Pulmonary artery endothelial cell (primary cell): ENCODE data around the gene FRAS1. TPM values are rescaled to one million over a fixed set of nuclear protein-coding genes. Genes with fewer than 3 reads are reported as not detected.

Source experiments
- DNase-seq: peaks from one replicate; pipeline ENCODE4 v3.0.0-alpha.2; 2011; ENCODE audit warnings: low read depth, low spot score
- total RNA-seq: library from RNA; depleted of rRNA; stranded (reverse); fragments of >200 nt; gene quantifications from 2 replicates; pipeline ENCODE4 v1.2.3, GENCODE V29; 2014

Gene FRAS1
- total RNA-seq, 1 donor from 2014 or later = 8.6 TPM

- DNase-seq = no peak
Measured at GRCh38 chr4:78357122-78357521, 300.0 kb downstream of the FRAS1 start.

GRCh38 chr4:78360466-78360865 lies 303.3 kb downstream of the FRAS1 start:
- DNase-seq = no peak

DNA sequence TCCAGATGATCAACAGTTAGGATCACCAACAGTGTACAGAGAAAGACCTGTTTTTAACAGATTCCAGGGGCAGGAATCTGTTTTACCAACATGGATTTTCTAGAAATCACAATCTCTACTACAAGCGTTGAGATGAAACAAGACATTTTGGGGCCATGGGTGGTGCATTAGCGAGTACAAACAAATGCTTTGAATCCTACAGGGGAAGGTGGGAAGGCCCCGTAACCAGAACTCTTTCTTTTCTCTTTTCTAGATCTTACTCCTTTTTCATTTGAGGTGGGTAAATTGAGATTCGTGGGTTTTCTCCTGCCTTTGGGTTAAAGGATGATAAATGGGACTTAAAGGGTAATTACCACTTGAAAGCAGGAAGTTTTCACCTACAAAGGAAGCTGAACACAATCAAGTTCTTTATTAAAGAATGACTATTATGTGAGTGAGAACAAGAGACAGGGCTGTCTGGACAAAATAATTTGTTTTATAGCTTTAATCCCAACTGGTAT lies 304.5 kb downstream of the FRAS1 start:
- no peak for DNase-seq

GRCh38 chr4:78362310-78362709 lies 305.2 kb downstream of the FRAS1 start:
- DNase-seq = no peak

- no peak for DNase-seq
Measured at GRCh38 chr4:78363031-78363570, 306.0 kb downstream of the FRAS1 start.

DNA sequence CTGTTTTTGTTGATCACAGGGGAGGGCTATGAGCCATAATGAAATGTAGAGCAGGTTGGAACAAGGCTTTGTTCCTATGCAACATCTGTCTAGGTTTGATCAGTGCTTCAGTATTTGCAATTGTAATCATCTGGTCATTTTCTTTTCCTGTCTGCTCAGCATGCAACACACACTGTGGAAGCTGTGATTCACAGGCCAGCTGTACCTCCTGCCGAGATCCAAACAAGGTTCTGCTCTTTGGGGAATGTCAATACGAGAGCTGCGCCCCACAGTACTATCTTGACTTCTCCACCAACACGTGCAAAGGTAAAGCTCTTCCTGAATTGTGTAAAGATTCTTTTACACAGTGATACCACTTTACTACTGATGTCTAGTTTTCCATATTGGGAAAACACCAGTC lies 312.6 kb downstream of the FRAS1 start:
- DNase-seq = no peak

- DNase-seq = no peak
Measured at GRCh38 chr4:78370631-78371372, 313.7 kb downstream of the FRAS1 start.

- no peak for DNase-seq
Measured at GRCh38 chr4:78372355-78372988, 315.3 kb downstream of the FRAS1 start.

GRCh38 chr4:78377555-78377954 lies 320.4 kb downstream of the FRAS1 start:
- DNase-seq = no peak

DNA sequence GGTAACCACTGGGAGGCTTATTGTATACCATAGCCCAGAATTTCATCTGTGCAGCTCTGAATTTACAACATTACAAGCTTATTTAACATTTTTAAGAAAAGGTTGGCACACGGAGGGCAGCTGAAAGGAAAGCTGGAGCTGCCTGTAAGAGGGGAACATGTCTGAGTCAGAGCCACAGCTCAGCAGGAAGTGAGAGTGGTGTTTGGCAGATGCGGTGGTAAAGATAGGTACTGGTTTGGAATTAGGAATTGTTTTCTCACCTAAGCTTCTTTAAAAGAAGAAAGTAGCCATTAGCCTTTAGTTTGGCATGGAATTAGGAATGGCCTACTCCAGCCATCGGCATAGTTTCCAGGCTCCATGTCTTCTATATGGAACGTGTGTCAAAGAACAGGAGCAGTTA lies 321.9 kb downstream of the FRAS1 start:
- DNase-seq = no peak

DNA sequence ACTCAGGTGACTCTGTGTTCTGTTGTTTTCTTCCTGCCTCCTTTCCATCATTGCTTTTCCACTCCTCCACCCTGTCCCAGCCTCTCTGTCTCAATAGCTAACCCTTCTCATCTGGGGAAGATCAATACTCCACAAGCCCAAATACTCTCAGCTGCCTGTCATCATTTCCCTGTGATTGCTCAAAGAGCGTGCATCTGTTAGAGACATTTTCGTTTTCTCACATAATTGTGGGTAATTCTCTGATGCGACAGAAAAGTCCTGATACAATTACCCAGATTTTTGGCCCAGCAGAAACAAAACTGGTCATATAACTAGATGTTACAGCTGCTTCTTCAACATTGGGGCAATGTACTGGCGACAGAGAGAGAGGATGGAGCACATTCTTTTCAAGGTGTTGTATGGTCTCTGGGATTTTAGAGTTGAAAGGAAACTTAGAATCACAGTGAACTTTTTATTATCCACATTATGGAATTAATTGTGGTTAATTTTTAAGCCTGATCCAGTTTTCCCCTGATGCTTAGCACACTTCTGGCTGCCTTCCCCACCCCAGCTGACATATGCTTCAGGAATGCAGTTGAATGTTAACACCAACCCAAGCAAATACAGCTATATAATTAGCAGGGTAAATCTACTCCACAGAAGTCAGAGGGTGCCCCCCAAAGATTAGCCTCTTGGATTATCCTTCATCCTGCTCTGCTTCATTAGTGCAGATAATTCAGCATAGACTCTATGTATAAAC lies 323.0 kb downstream of the FRAS1 start:
- no peak for DNase-seq

DNA sequence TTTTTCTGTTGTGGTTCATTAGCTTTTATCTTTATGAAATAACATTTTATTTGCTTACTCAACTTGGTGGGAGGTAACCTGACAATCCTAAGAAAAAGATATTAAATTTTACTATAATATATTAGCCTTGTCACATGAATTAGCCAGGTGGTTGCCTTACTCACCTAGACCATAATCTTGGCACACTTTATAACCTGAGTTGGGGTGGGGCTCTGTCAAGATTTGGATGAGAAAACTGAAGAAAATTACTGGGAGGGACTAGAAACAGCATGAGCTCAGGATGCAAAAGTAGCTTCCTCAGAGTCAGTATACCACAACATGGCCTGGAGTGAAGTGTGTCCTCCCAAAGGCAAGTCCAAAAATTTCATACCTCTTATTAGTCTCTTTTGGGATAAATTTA lies 329.6 kb downstream of the FRAS1 start:
- DNase-seq = no peak

DNA sequence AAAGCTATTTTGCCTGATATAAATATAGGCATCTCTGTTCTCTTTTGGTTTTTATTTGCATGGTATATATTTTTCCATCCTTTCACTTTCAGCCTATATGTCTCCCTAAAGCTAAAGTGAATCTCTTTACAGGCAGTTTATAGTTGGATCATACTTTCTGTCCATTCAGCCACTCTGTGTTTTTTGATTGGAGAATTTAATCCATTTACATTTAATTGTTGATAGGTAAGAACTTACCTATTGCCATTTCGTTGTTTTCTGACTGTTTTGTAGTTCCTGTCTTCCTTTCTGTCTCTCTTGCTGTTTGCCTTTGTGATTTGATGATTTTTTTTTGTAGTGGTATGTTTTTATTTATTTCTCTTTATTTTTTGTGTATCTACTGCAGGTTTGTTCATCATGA lies 338.5 kb downstream of the FRAS1 start:
- no peak for DNase-seq

- no peak for DNase-seq
Measured at GRCh38 chr4:78396613-78397291, 339.6 kb downstream of the FRAS1 start.

DNA sequence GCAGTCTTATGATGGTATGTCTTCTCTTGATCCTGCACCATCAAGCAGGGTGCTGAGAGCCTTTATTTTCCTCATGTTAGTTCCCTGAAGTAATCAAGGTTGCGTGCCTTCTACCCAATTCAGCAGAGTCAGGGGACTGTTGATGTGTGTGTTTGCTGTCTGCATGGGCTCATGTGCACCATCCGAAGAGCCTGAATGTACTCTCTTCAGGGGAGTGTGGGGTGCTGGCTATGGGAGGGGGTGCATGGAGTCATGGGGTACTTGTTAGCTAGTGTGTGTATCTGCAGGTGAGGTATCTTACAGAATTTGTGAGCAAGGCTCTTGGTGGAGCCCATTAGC lies 340.1 kb downstream of the FRAS1 start:
- no peak for DNase-seq

- DNase-seq = no peak
Measured at GRCh38 chr4:78409612-78410202, 352.6 kb downstream of the FRAS1 start.

DNA sequence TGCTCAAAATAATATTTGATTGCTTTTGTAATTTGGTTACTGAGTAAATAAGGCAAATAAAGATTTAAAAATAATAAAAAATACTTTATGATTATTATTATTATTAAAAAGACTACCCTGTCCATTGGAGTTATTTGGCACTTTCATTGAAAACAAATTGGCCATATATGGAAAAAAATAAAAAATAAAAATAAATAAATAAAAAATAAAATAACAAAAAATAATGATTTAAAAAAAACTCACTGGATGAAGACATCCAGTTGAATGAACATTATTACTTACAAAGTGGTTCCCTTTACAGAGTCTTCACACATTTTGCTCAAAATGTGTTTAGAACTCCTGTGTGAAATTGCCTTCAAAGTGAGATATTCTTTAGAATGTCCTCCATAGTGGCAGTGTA lies 353.1 kb downstream of the FRAS1 start:
- no peak for DNase-seq

DNA sequence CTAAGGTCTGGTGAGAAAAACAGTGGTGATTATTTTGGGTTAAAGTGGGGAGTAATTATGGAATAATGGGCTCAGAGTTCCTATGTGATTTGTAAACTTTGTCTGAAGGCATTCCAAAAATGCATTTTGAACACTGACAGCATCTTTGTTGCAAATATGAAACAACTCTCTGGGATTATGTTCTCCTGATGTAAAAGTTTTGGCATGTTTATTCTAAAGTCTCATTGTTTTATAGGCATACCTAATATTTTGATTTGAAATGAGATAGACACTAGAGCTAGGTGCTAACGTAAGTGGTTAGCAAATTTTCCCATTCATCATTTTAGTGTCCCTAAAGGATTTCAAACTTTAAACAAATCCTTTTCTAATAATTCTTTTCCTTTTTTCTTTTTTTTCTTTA lies 353.6 kb downstream of the FRAS1 start:
- no peak for DNase-seq

- no peak for DNase-seq
Measured at GRCh38 chr4:78414116-78414515, 357.0 kb downstream of the FRAS1 start.

GRCh38 chr4:78417603-78418002 lies 360.5 kb downstream of the FRAS1 start:
- no peak for DNase-seq

DNA sequence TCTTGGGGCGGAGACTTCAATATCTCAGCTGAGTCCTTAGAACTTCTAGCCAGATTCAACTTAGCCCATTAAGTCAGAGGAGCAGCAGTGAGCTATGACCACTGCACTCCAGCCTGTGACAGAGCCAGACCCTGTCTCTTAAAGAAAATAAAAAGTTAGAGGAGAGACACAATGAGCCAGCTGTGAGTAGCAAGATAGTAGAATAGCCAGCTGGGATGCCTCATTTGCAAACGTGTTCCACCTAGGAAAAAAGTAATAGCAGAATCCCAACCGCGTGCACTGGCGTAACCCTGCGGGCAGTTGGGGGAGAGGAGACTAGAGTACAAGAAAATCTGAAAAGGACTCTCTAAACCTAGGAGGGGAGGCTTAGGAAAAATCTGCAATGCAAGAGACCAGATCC lies 361.3 kb downstream of the FRAS1 start:
- no peak for DNase-seq
